H7 (cell line): ENCODE measurements around the gene COL27A1. TPM values are rescaled to one million over a fixed set of nuclear protein-coding genes. Genes with fewer than 3 reads are reported as not detected.

Source experiments
- DNase-seq: peaks from one replicate; pipeline ENCODE4 v3.0.0; 2012
- H3K27me3 ChIP-seq: 2 replicates; pipeline ENCODE4 v1.6.0; 2011; ENCODE audit warnings: mild to moderate bottlenecking, low read length; ENCODE audit not compliant: control insufficient read depth, insufficient read depth
- H3K36me3 ChIP-seq: replicated peaks from 2 replicates; pipeline ENCODE4 v1.5.1; 2011; ENCODE audit warnings: low read length; ENCODE audit not compliant: control insufficient read depth, insufficient read depth
- H3K4me3 ChIP-seq: 2 replicates; pipeline ENCODE4 v1.5.1; 2011; ENCODE audit warnings: low read depth, mild to moderate bottlenecking, control low read depth, low read length, moderate library complexity; ENCODE audit not compliant: insufficient read depth
- total RNA-seq: library from RNA; depleted of rRNA; stranded (reverse); fragments of >200 nt; shearing (Covaris generic); gene quantifications from 2 replicates; pipeline ENCODE4 v1.2.3, GENCODE V29; 2014

The COL27A1 gene
- total RNA-seq, 1 experiment from 2014 or later, result 10.5 TPM

DNA sequence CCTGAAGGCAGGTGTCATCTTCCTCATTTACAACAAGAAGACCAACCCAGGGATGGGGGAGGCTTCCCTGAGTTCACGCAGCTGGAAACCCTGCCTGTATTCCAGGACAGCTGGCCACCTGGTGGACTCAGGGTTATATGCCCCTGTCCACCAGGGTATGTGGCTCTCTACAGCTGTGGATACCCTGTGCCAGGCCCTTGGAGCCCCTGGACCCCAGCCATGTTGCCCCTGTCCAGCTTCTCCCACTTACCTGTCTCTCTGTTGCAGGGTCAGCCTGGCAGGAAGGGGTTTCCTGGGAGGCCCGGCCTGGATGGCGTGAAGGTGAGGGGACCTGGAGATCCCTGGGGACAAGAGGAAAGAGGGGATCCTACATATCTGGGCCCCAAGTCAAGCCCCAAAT, 87.9 kb downstream of the COL27A1 start:
- no peak for DNase-seq
- H3K4me3 ChIP-seq, result no peak overlapping the region
- H3K27me3 ChIP-seq, result no peaks in the 10 kb centered on the region
- peaks cover 2% of the 10 kb centered on the region for H3K36me3 ChIP-seq

DNA sequence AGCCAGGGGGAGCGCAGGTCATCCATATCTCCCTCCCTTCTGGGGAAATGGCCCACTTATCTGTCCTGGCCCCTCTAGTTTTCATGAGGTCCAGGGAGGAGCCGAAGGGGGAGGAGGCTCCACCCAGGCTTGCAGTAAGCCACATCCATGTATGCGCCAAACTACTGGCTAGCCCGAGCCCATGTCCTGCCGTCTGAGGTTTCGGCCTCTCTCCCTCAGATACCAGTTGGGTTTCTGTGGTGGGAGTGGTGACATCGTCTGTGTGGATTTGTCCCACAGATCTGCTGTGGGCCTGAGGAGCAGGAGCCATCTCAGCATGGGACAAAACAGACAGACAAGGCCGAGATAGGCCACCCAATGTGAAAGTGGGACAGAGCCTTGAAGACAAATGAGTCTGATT, 89.2 kb downstream of the COL27A1 start:
- no peaks in the 10 kb centered on the region for H3K27me3 ChIP-seq
- no peak overlapping the region for H3K4me3 ChIP-seq
- H3K36me3 ChIP-seq, result peaks cover 2% of the 10 kb centered on the region
- no peak for DNase-seq

DNA sequence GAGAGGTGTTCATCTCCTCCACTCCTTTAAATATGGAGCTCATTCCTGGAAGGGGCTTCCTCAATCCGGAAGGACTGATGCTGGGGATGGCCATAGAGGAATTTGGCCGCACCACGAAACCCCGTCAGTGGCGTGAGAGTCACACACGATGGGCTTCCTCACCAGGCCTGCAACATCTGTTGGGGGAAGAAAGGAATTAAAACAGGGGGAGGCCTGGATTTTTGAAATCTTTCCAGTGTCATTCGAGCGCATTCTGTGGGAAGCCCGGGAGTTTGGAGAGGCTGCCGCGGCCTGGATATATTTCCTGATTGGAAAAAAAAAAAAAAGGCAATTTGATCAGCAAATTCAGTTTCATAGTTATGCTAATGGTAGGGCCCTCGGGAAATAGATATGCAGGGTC, 91.2 kb downstream of the COL27A1 start:
- no peak overlapping the region for H3K4me3 ChIP-seq
- no peaks in the 10 kb centered on the region for H3K27me3 ChIP-seq
- H3K36me3 ChIP-seq, result no peaks in the 10 kb centered on the region; the same call in none of the 2 replicates
- DNase-seq, result no peak

DNA sequence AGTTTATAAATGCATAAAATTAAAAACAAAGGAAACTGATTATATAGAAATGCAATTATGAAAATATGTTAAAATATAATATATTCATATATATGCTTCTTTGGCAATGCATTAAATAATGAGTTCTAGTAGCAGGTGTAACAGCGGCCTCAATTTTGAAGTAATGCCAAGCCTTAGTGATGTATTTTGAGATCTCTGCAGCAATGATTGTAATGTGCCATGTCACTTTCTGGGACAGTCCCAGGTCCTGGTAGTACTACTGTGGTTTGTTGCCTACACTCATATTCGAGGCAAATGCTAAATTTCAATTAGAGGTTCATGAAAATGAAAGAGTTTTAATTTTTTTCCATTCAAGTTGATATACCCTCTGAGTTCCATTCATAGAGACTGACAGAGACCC, 91.7 kb downstream of the COL27A1 start:
- no peaks in the 10 kb centered on the region; the same call in 1 of the 2 replicates for H3K36me3 ChIP-seq
- no peak for DNase-seq

DNA sequence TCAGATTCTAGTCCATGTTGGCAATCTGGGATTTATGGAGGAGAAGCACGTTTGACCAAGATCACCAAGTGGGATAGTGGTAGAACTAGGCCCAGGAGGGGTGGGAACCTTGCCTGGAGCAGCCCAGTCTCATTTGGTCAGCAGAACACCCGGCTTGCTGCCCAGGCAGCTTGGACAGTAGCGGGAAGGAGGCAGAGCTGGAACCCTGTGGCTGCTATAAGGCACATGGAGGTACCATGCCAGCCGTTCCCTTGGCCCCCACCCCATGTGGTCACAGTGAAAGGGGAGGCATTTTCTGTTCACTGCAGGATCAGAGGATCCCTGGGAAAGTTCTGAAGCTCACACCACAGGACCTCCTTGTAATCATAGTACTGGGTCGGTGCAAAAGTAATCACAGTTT, 92.2 kb downstream of the COL27A1 start:
- Histone ChIP-seq H3K27me3 (no peaks in the 10 kb centered on the region), H3K36me3 (no peaks in the 10 kb centered on the region; the same call in none of the 2 replicates), H3K4me3 (no peak overlapping the region)
- DNase-seq, result no peak

More for the DNA sequence above, 91.7 kb downstream of the COL27A1 start:
- H3K27me3 ChIP-seq, result no peaks in the 10 kb centered on the region
- H3K4me3 ChIP-seq, result no peak overlapping the region

DNA sequence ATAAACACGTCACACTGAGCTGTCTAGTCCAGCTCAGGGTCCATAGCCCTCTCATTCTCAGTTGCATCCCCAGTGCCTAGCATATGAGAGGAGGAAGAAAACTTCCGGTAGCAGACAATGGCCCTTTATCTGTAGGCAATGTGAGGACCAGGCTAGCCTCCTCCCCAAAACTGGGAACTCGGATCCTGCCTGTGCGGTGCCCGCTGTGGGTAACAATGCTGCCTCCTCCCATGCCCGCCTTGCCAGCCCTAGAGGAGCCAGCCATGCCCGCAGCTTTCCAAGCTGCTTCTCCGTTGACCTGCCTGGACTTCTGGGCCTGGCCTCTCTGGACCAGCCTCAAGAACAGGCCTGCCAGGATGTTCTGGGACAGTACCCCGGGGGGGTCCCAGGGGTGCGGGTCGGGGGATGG, 93.0 kb downstream of the COL27A1 start:
- no peak for DNase-seq
- H3K36me3 ChIP-seq, result no peaks in the 10 kb centered on the region; the same call in none of the 2 replicates
- H3K4me3 ChIP-seq, result no peak overlapping the region
- H3K27me3 ChIP-seq, result no peaks in the 10 kb centered on the region

DNA sequence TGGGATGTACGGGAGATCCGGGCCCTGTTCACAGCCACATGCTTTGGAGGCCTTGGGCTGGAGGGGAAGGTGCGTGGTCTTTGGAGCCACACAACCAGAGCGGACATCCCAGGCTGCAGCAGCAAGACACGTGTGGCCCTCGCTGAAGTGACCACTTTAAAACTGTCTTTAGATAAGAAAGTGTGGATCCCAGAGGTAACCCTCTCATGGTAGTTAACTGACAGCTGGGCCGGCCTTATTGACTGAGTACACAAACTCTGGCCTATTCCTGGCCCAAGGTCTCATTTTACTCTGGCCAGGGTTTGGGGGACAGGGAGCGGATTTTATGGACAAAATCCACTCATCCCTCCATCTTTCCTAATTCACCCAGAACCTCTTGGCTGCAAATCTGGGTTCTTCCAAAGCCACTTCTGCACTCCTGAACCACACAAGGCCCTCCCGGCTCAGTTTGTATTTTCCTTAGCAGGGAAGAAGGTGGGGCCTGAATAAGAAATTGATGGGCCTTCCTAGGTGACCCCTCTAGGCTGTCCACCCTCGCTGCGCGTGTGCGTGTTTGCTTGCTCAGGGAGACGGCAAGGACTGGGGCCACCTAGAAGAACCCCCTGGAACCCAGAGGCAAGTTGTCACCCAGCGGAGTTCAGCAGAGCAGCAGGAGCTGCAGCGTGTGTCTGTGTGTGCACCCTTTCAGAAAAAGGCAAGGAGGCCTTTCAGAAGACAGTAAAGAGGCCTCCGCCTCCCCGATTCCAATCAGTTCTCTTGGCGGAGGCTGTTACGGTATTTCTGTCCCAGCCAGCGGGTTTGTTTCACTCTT, 94.3 kb downstream of the COL27A1 start:
- Histone ChIP-seq H3K4me3 (no peak overlapping the region), H3K36me3 (no peaks in the 10 kb centered on the region; the same call in none of the 2 replicates), H3K27me3 (no peaks in the 10 kb centered on the region)
- no peak for DNase-seq

DNA sequence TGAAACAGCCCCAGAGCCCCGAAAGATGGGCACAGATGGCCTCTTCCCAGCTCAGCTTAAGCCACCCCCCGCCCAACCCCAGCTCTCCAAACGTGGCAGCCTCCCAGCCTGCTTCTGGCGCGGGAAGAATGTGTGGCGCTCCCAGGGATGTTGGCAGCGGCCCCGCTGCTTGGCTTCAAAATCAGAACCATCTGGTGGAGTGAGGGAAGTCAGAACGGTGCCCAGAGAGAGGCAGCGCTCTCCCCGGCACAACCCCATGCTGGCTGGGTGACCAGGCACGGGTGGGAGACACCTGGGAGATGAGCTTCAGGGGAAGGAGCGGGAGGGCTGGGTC, 94.9 kb downstream of the COL27A1 start:
- no peak for DNase-seq
- Histone ChIP-seq H3K4me3 (no peak overlapping the region), H3K27me3 (no peaks in the 10 kb centered on the region), H3K36me3 (no peaks in the 10 kb centered on the region; the same call in none of the 2 replicates)

DNA sequence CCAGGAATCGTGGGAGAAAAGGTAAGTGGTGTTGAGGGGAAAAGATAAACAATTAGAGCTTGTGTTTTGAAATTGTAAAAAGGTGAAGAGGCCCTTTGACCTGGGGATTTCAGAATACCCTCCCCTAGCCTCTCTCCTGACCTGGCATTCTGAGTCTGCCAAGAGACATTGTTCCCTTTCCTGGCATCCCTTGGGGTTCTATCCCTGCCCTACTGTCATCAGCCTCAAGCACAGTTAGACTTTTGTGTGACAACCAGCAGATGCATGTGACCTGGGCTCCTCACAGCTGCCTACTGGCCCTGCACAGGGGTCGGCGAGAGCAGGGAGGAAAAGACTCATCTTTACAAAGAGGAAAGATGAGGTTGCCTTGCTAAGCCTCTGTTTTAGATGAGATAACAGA, 95.3 kb downstream of the COL27A1 start:
- H3K4me3 ChIP-seq, result no peak overlapping the region
- DNase-seq, result no peak
- H3K36me3 ChIP-seq, result no peaks in the 10 kb centered on the region; the same call in none of the 2 replicates
- H3K27me3 ChIP-seq, result no peaks in the 10 kb centered on the region

DNA sequence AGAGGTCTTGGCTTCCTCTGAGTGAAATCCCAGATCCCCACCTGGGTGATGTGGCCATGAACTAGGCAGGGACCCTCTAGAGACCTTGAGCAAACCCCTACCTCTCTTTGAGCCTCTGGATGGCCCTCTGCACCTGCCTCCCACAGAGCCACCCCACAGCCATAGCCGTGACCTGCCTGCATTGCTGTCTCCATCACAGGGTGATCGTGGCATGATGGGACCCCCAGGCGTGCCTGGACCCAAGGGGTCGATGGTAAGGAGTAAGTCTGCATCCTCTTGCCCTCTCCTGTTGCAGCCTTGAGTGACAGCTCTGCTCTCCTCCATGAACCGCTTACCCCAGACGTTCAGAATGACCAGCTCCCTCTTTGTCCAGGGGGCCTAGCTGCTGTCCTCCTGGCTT, 97.1 kb downstream of the COL27A1 start:
- Histone ChIP-seq H3K27me3 (no peaks in the 10 kb centered on the region), H3K4me3 (no peak overlapping the region), H3K36me3 (no peaks in the 10 kb centered on the region; the same call in 1 of the 2 replicates)
- no peak for DNase-seq

DNA sequence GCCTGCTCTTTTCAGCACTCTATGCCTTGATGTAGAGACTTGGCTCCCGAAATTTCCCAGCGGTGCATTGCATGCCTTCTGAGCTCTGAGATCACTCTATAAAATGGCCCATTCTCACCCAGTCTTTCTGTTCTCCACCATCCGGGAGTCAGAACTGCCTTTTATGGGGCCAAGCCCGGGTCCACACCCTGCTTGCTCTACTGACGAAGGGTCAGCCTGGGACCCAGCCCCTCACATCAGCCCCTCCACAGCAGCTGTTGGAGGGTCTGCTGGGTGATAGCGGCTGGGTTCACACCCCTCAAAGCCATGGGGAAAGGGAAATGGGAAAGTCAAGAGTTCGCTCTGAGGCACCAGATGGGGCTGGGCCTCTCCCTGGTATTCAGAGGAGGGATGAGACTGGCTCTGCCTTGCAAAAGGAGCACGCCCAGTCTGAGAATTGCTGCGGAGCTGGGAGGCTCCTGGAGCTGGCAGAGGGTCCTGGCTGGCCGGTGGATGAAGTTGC, 101.5 kb downstream of the COL27A1 start:
- no peak for DNase-seq
- H3K36me3 ChIP-seq, result peaks cover 1% of the 10 kb centered on the region; the same call in 1 of the 2 replicates
- no peaks in the 10 kb centered on the region for H3K27me3 ChIP-seq
- H3K4me3 ChIP-seq, result no peak overlapping the region

DNA sequence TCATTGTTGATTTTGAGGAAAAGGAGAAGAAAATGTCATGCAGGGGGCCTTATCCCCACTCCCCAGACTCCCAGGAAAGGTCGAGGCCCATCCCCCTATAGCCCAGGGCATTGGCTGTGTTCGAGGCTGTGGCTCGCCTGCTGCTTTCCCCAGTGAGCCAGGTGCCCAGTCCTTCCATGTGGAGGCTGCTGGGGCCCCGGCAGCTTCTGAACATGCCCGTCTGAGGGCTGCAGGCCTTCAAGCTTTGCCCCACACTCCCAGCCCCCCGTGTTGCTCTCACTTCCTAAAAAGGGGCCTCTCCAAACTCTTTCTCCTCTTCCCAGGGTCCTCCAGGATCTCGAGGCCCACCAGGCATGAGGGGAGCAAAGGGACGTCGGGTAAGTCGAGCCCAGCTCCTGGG, 102.9 kb downstream of the COL27A1 start:
- no peaks in the 10 kb centered on the region for H3K27me3 ChIP-seq
- DNase-seq, result no peak
- H3K4me3 ChIP-seq, result no peak overlapping the region
- H3K36me3 ChIP-seq, result 0 out of 2 replicates have a peak, but pooled peaks cover 1% of the 10 kb centered on the region

DNA sequence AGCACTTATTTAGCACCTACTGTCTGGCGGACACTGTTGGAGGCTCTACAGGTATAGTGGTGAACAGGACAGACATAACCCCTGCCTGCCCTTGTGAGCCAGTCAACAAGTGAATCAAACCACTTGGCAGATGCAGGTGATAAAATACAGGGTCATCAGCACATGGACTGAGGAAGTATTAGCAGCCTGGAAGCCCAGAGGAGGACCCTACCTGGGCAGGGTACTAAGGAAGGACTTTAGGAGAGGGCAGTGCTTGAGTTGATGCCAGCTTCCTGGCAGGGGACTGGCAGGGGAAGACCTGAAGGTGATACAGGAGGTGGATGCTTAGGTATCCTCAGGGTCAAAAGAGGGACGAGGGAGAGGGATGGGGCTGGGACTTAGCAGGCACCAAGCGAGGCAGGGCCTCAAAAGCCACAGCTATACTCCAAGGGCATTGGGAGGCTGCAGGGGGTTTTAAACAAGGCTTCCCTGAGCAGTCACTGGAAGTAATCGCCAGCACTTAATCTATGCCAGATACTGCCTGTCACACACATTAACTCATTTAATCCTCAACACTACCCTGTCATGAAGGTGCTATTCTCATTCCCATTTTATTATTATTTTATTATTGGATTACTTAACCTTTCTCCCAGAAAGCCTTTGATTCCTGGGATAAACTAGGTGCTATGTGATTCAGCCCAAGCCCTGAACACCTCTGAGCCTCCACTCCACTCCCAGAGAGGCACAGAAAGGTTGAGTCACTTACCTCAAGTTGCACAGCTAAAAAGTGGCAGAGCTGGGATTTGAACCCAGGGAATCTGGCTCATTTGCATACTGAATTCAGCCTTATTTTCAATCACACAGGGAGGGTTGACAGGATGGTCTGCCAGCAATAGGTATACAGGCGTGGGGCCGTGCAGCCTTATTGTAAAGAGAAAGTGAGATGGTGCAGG, 103.8 kb downstream of the COL27A1 start:
- H3K27me3 ChIP-seq, result no peaks in the 10 kb centered on the region
- no peak overlapping the region for H3K4me3 ChIP-seq
- DNase-seq, result no peak
- H3K36me3 ChIP-seq, result 0 out of 2 replicates have a peak, but pooled peaks cover 1% of the 10 kb centered on the region

DNA sequence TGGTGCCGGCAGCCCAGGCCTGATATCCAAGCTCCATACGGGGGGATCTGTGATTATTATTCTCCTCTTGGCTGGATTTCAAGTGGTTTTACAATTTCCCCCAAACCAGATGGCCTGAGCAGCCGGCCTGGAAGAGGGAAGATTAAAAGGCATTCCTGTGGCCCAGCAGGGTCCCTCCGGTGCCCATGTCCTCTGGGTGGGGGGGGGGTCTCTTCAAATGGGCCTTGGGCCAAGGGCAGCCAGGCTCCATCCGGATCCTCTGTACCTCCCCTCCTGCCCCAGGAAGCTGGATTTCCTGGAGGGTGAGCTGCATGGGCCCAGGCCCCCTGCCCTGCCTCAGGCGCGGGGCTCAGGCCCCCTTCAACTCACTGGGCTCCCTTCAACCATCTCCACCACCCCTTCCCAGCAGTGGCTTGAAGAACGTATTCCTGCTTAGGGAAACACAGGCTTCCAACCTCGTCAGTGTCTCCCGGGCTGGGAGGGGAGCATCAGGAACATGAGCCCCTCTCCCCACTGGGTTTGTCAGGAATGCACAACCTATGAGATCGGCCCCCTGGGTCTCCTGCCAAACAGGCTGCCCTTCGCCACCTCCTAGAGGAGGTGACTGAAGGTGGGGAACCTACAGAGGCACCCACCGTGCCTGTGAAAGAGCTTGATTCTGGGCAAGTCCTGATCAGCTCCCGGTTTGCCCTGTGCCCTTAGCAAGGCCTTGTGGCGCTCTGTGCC, 104.6 kb downstream of the COL27A1 start:
- Histone ChIP-seq H3K27me3 (no peaks in the 10 kb centered on the region), H3K4me3 (no peak overlapping the region), H3K36me3 (0 out of 2 replicates have a peak, but pooled peaks cover 1% of the 10 kb centered on the region)
- peak; percentile 73 for DNase-seq
